HEK293 (cell line): ENCODE measurements around the gene ARHGAP6.

Experiments used
- CTCF ChIP-seq: fragments of 450-650 bp; formaldehyde crosslinking; IDR thresholded peaks from 2 replicates; pipeline ENCODE4 v1.5.1; 2016; ENCODE audit warnings: missing biosample characterization, missing genetic modification characterization
- GLI2 ChIP-seq: fragments of 450-650 bp; formaldehyde crosslinking; IDR thresholded peaks from 2 replicates; pipeline ENCODE4; 2017; ENCODE audit warnings: missing biosample characterization, missing genetic modification characterization, low read depth, borderline replicate concordance
- GLI4 ChIP-seq: fragments of 450-650 bp; formaldehyde crosslinking; IDR thresholded peaks from 2 replicates; pipeline ENCODE4 v1.5.1; 2016; ENCODE audit warnings: missing biosample characterization, missing genetic modification characterization
- HIC1 ChIP-seq: fragments of 450-650 bp; formaldehyde crosslinking; IDR thresholded peaks from 2 replicates; pipeline ENCODE4 v1.5.1; 2016; ENCODE audit warnings: missing biosample characterization, missing genetic modification characterization
- KLF9 ChIP-seq: fragments of 450-650 bp; formaldehyde crosslinking; IDR thresholded peaks from 2 replicates; pipeline ENCODE4 v1.5.1; 2016; ENCODE audit warnings: missing biosample characterization, missing genetic modification characterization, low read depth
- REST ChIP-seq: fragments of 450-650 bp; formaldehyde crosslinking; IDR thresholded peaks from 2 replicates; pipeline ENCODE4 v1.5.1; 2016; ENCODE audit warnings: missing biosample characterization, missing genetic modification characterization
- TCF7L2 ChIP-seq: IDR thresholded peaks from 2 replicates; pipeline ENCODE4 v1.6.1; 2011; ENCODE audit warnings: low read depth, mild to moderate bottlenecking, inconsistent platforms, low read length, moderate library complexity, borderline replicate concordance
- ZNF24 ChIP-seq: fragments of 450-650 bp; formaldehyde crosslinking; IDR thresholded peaks from 2 replicates; pipeline ENCODE4 v1.5.1; 2016; ENCODE audit warnings: missing biosample characterization, missing genetic modification characterization
- ZNF248 ChIP-seq: fragments of 450-650 bp; formaldehyde crosslinking; IDR thresholded peaks from 2 replicates; pipeline ENCODE4 v1.5.1; 2017; ENCODE audit warnings: missing biosample characterization, missing genetic modification characterization
- ZNF274 ChIP-seq, 2 experiments: fragments of 200-500 bp in 1 of 2; fragments of 450-650 bp in 1 of 2; sonication (Bioruptor generic) in 1 of 2; formaldehyde crosslinking in 1 of 2; IDR thresholded peaks; 2 replicates each; pipeline versions ENCODE4 v1.5.1 to v1.6.1; 2014 to 2016; ENCODE audit warnings: borderline replicate concordance in 1 of 2, inconsistent platforms in 1 of 2, low read length in 1 of 2, missing biosample characterization in 1 of 2, missing genetic modification characterization in 1 of 2
- ZNF311 ChIP-seq: fragments of 450-650 bp; formaldehyde crosslinking; IDR thresholded peaks from 2 replicates; pipeline ENCODE4 v1.5.1; 2017; ENCODE audit warnings: missing biosample characterization, missing genetic modification characterization, borderline replicate concordance
- ZNF404 ChIP-seq: fragments of 450-650 bp; formaldehyde crosslinking; IDR thresholded peaks from 2 replicates; pipeline ENCODE4 v1.5.1; 2017; ENCODE audit warnings: missing biosample characterization, missing genetic modification characterization
- TF ChIP-seq, protein P1 (sequence below): fragments of 450-650 bp; formaldehyde crosslinking; optimal IDR thresholded peaks from 2 replicates; pipeline ENCODE3; 2016; ENCODE audit warnings: missing biosample characterization, mild to moderate bottlenecking, missing genetic modification characterization

- TF ChIP-seq ZNF24 (tag by site-specific recombination) (no peak), REST (tag by site-specific recombination) (no peak), ZNF274 (IDR thresholded peaks at IDR 0.05; ENCODE audit: low read length) (no peak), ZNF274 (tag by site-specific recombination; IDR thresholded peaks at IDR 0.05; ENCODE audit: borderline replicate concordance) (no peak), KLF9 (no peak), CTCF (tag by site-specific recombination) (no peak), GLI4 (tag by site-specific recombination) (no peak), ZNF404 (tag by site-specific recombination) (no peak), TCF7L2 (no peak), ZNF248 (tag by site-specific recombination) (no peak), GLI2 (tag by site-specific recombination) (no peak), HIC1 (no peak), ZNF311 (tag by site-specific recombination) (no peak)
- TF ChIP-seq, protein P1, sequence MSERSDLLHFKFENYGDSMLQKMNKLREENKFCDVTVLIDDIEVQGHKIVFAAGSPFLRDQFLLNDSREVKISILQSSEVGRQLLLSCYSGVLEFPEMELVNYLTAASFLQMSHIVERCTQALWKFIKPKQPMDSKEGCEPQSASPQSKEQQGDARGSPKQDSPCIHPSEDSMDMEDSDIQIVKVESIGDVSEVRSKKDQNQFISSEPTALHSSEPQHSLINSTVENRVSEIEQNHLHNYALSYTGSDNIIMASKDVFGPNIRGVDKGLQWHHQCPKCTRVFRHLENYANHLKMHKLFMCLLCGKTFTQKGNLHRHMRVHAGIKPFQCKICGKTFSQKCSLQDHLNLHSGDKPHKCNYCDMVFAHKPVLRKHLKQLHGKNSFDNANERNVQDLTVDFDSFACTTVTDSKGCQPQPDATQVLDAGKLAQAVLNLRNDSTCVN (tag by site-specific recombination): no peak
These were observed 459.9 kb downstream of the ARHGAP6 start for GRCh38 chrX:11205796-11206195.
